ENCODE results near the gene OXSR1. TPM values are rescaled to one million over a fixed set of nuclear protein-coding genes. Genes with fewer than 3 reads are reported as not detected.

The OXSR1 gene
- total RNA-seq (2014; rRNA removed; shearing (Covaris generic)), result 22.6 and 23.6 TPM in 2 replicates

GRCh38 chr3:38164952-38165721, at the start of gene OXSR1:
OXSR1 (plus strand) TSS chr3:38165537; CDS start chr3:38165877, 340 bp downstream.
- peak; percentile 98 for DNase-seq (ENCODE audit: low read depth)

GRCh38 chr3:38115645-38116427, 49.5 kb upstream of the OXSR1 start:
- DNase-seq (ENCODE audit: low read depth), result no peak

GRCh38 chr3:38116471-38117162, 48.7 kb upstream of the OXSR1 start:
- DNase-seq (ENCODE audit: low read depth), result no peak

- no peak for DNase-seq (ENCODE audit: low read depth)
These were observed 48.1 kb upstream of the OXSR1 start for GRCh38 chr3:38117163-38117716.

- peak; percentile 56 for DNase-seq (ENCODE audit: low read depth)
These were observed 47.5 kb upstream of the OXSR1 start for GRCh38 chr3:38117748-38118420.

GRCh38 chr3:38118421-38119247, 46.7 kb upstream of the OXSR1 start:
- no peak for DNase-seq (ENCODE audit: low read depth)

GRCh38 chr3:38119248-38119544, 46.1 kb upstream of the OXSR1 start:
- no peak for DNase-seq (ENCODE audit: low read depth)

- DNase-seq (ENCODE audit: low read depth), result no peak
These were observed 45.3 kb upstream of the OXSR1 start for GRCh38 chr3:38119821-38120692.

- no peak for DNase-seq (ENCODE audit: low read depth)
These were observed 44.5 kb upstream of the OXSR1 start for GRCh38 chr3:38120693-38121450.

- no peak for DNase-seq (ENCODE audit: low read depth)
These were observed 43.9 kb upstream of the OXSR1 start for GRCh38 chr3:38121451-38121831.

- no peak for DNase-seq (ENCODE audit: low read depth)
These were observed 43.4 kb upstream of the OXSR1 start for GRCh38 chr3:38121832-38122461.

GRCh38 chr3:38122712-38123290, 42.5 kb upstream of the OXSR1 start:
- no peak for DNase-seq (ENCODE audit: low read depth)

- no peak for DNase-seq (ENCODE audit: low read depth)
These were observed 40.8 kb upstream of the OXSR1 start for GRCh38 chr3:38124324-38125122.

GRCh38 chr3:38125305-38126120, 39.8 kb upstream of the OXSR1 start:
- DNase-seq (ENCODE audit: low read depth), result no peak

- no peak for DNase-seq (ENCODE audit: low read depth)
These were observed 39.0 kb upstream of the OXSR1 start for GRCh38 chr3:38126121-38126892.

Data from Daoy (cell line).